Measurements from ENCODE around the gene SDCCAG8.

DNA sequence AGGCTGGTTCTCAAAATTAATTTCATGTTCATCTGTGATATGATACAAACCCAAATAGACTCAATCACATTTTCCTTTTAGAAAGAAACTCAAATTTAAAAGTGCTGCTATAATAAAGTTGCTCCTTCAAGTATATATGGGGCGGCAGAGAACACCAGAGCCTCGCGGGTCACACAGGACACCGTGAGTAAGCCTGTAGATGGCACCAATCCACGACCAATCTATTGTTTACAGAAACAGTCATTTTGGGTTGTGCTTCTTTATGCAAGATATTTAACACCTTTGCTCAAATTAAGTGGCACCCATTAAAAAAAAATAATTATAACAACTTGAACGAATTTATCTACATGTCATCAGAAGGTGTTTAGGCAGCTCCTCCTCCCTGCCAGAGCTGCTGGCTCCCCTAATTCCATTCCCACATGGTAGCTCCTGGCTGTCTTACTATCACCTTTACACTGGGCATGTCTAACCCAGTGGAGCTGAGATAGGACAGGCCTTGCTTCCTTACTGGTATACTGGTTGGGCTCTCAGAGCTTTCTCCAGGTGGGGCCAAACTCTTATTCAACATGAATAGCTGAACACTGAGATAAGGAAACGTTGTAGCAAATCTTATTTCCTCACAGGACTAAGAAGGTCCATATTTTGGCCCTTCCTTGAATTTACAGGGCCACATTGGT is 287.0 kb downstream of the SDCCAG8 start:
- TF ChIP-seq, protein P1, sequence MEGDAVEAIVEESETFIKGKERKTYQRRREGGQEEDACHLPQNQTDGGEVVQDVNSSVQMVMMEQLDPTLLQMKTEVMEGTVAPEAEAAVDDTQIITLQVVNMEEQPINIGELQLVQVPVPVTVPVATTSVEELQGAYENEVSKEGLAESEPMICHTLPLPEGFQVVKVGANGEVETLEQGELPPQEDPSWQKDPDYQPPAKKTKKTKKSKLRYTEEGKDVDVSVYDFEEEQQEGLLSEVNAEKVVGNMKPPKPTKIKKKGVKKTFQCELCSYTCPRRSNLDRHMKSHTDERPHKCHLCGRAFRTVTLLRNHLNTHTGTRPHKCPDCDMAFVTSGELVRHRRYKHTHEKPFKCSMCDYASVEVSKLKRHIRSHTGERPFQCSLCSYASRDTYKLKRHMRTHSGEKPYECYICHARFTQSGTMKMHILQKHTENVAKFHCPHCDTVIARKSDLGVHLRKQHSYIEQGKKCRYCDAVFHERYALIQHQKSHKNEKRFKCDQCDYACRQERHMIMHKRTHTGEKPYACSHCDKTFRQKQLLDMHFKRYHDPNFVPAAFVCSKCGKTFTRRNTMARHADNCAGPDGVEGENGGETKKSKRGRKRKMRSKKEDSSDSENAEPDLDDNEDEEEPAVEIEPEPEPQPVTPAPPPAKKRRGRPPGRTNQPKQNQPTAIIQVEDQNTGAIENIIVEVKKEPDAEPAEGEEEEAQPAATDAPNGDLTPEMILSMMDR (IDR thresholded peaks at IDR 0.05; ENCODE audit: poor library complexity), result no peak
- no peak for TF ChIP-seq EZH2 (IDR thresholded peaks at IDR 0.05; ENCODE audit: borderline replicate concordance)
- TF ChIP-seq EZH2phosphoT487 (IDR thresholded peaks at IDR 0.05; ENCODE audit: low read depth, severe bottlenecking, unreplicated experiment), result no peak
